ENCODE results near the gene CSF2RB.

GRCh38 chr22:36875741-36876140 is 37.7 kb upstream of the CSF2RB start:
- TF ChIP-seq POLR2AphosphoS5 (IDR thresholded peaks at IDR 0.05; ENCODE audit: low read depth, low read length) (no peak), FOXP2 (optimal IDR thresholded peaks at IDR 0.05; ENCODE audit: borderline replicate concordance, extremely low read depth, extremely low read length, insufficient read depth) (no peak), TAF1 (IDR thresholded peaks at IDR 0.05; ENCODE audit: borderline replicate concordance, insufficient read depth, low read length) (no peak)
